C4-2B (cell line): ENCODE results near the gene H2AZ1.

Experiments used
- H3K27ac ChIP-seq: fragments of 450-650 bp; 2 replicates; pipeline ENCODE4 v1.5.1; 2017
- CTCF ChIP-seq: fragments of 450-650 bp; conservative IDR thresholded peaks from 2 replicates; pipeline ENCODE4 v1.5.1; 2017; ENCODE audit warnings: mild to moderate bottlenecking
- ZFX ChIP-seq: fragments of 450-650 bp; IDR thresholded peaks from 2 replicates; pipeline ENCODE4 v1.6.1; 2017

H2AZ1 gene

GRCh38 chr4:99943904-99944437 lies 6.1 kb downstream of the H2AZ1 start:
- TF ChIP-seq CTCF (no peak), ZFX (no peak)
- H3K27ac ChIP-seq: no peak overlapping the region

GRCh38 chr4:99938243-99938753 lies 11.8 kb downstream of the H2AZ1 start:
- no peak overlapping the region for H3K27ac ChIP-seq
- no peak for TF ChIP-seq ZFX
- no peak for TF ChIP-seq CTCF

GRCh38 chr4:99934891-99935290 lies 15.2 kb downstream of the H2AZ1 start:
- no peak for TF ChIP-seq ZFX
- TF ChIP-seq CTCF: no peak
- no peak overlapping the region for H3K27ac ChIP-seq

- TF ChIP-seq ZFX: no peak
- no peak for TF ChIP-seq CTCF
- H3K27ac ChIP-seq: no peak overlapping the region
Observed at GRCh38 chr4:99927566-99927965, 22.5 kb downstream of the H2AZ1 start.

GRCh38 chr4:99921174-99921573 lies 28.9 kb downstream of the H2AZ1 start:
- TF ChIP-seq CTCF (no peak), ZFX (no peak)
- no peak overlapping the region for H3K27ac ChIP-seq

GRCh38 chr4:99918656-99919055 lies 31.4 kb downstream of the H2AZ1 start:
- H3K27ac ChIP-seq: no peak overlapping the region
- TF ChIP-seq ZFX: no peak
- TF ChIP-seq CTCF: no peak

- TF ChIP-seq ZFX (no peak), CTCF (no peak)
- no peak overlapping the region for H3K27ac ChIP-seq
Observed at GRCh38 chr4:99917575-99917974, 32.5 kb downstream of the H2AZ1 start.
